CD4-positive, alpha-beta memory T cell (primary cell): ENCODE measurements around the gene POFUT1. TPM values are rescaled to one million over a fixed set of nuclear protein-coding genes. Genes with fewer than 3 reads are reported as not detected.
"Not testable (repeated sequence)": the region's sequence is repeated elsewhere in the genome, so short reads cannot be mapped to it uniquely, and the experiment has no call there.

Experiments used
- CTCF ChIA-PET: fragments of 350-600 bp; sonication (Branson Sonifier 250); formaldehyde crosslinking; loops from one replicate; lab custom pipeline; 2021; ENCODE audit warnings: inconsistent platforms; ENCODE audit not compliant: partially characterized antibody; lab: Charles Lee
- POLR2A ChIA-PET: fragments of 350-600 bp; sonication (Branson Sonifier 250); formaldehyde crosslinking; loops from one replicate; lab custom pipeline; 2021; ENCODE audit not compliant: partially characterized antibody; lab: Charles Lee
- DNase-seq, 5 donors: peaks; one replicate each; pipeline versions ENCODE4 v3.0.0 to v3.0.0-alpha.2; 2020 to 2022; ENCODE audit warnings: mixed read lengths in 1 of 5
- H3K27ac ChIP-seq: one replicate; pipeline ENCODE4 v1.7.0; 2013; ENCODE audit warnings: low read depth, low read length
- H3K27me3 ChIP-seq: 2 replicates; pipeline ENCODE4 v1.7.0; 2013; ENCODE audit warnings: mild to moderate bottlenecking, low read length, moderate library complexity; ENCODE audit not compliant: insufficient read depth
- H3K36me3 ChIP-seq: 2 replicates; pipeline ENCODE4 v1.7.0; 2013; ENCODE audit warnings: mild to moderate bottlenecking, low read length, moderate library complexity; ENCODE audit not compliant: insufficient read depth
- H3K4me1 ChIP-seq: 2 replicates; pipeline ENCODE4 v1.7.0; 2013; ENCODE audit warnings: mild to moderate bottlenecking, low read length, moderate library complexity; ENCODE audit not compliant: insufficient read depth
- H3K4me3 ChIP-seq, 2 donors: one replicate each; pipeline ENCODE4 v1.7.0; 2013; ENCODE audit warnings: low read length in 2 of 2, mild to moderate bottlenecking in 1 of 2
- H3K9me3 ChIP-seq, 2 donors: one replicate each; pipeline ENCODE4 v1.7.0; 2013; ENCODE audit warnings: low read length in 2 of 2, control low read depth in 1 of 2; ENCODE audit not compliant: control insufficient read depth in 1 of 2
- H3K27ac Mint-ChIP-seq, 7 donors: one replicate each; pipeline ENCODE4 v1.8.0; 2020 to 2021; ENCODE audit warnings: mixed read lengths in 7 of 7, mild to moderate bottlenecking in 6 of 7, inconsistent platforms in 3 of 7, moderate library complexity in 3 of 7
- H3K27me3 Mint-ChIP-seq, 2 donors: one replicate each; pipeline ENCODE4 v1.8.0; 2020 to 2021; ENCODE audit warnings: mixed read lengths in 2 of 2
- H3K36me3 Mint-ChIP-seq, 2 donors: one replicate each; pipeline ENCODE4 v1.8.0; 2020 to 2021; ENCODE audit warnings: mixed read lengths in 2 of 2, inconsistent platforms in 1 of 2, mild to moderate bottlenecking in 1 of 2
- H3K4me1 Mint-ChIP-seq, 4 donors: one replicate each; pipeline ENCODE4 v1.8.0; 2020 to 2021; ENCODE audit warnings: mixed read lengths in 4 of 4, mild to moderate bottlenecking in 1 of 4
- H3K4me3 Mint-ChIP-seq, 8 donors: one replicate each; pipeline ENCODE4 v1.8.0; 2020 to 2021; ENCODE audit warnings: mixed read lengths in 8 of 8, mild to moderate bottlenecking in 7 of 8, moderate library complexity in 6 of 8, inconsistent platforms in 3 of 8
- H3K9me3 Mint-ChIP-seq, 8 donors: one replicate each; pipeline ENCODE4 v1.8.0; 2020 to 2021; ENCODE audit warnings: mixed read lengths in 8 of 8, mild to moderate bottlenecking in 5 of 8, inconsistent platforms in 3 of 8, moderate library complexity in 1 of 8
- intact Hi-C: fragments of 100-400 bp; cut with micrococcal nuclease; formaldehyde crosslinking; loops from one replicate; pipeline ENCODE4 v1.15.1; 2023
- polyA plus RNA-seq, 2 donors: library from polyadenylated mRNA; unstranded; fragments of 300-500 nt; fragmentation: Illumina TruSeq; gene quantifications; one replicate each; pipeline ENCODE4 v1.2.3, GENCODE V29; 2021
- total RNA-seq, 2 experiments: library from RNA; stranded (reverse); gene quantifications; one replicate each; pipeline ENCODE4 v1.2.3, GENCODE V29; 2021

POFUT1 gene
- total and polyA plus RNA-seq, 4 experiments from 2014 or later, result 13.0 to 20.8 (median 18.7) TPM

GRCh38 chr20:32189691-32190615, 17.7 kb upstream of the POFUT1 start:
- Histone ChIP-seq H3K4me3 (peak overlapping the region; percentile 57 to 60), H3K27me3 (no peaks in the 10 kb centered on the region), H3K36me3 (peaks cover 1% of the 10 kb centered on the region), H3K9me3 (no peaks in the 10 kb centered on the region), H3K4me1 (peaks cover 16% of the 10 kb centered on the region), H3K27ac (peak overlapping the region; percentile 59)
- Mint-ChIP-seq H3K27me3 (no peaks in the 10 kb centered on the region), H3K4me1 (peaks cover 6 to 34% (median 22%) of the 10 kb centered on the region in 4 donors), H3K27ac (peak overlapping the region; percentile 85 to 96 (median 93)), H3K4me3 (peak overlapping the region; percentile 83 to 92 (median 86)), H3K36me3 (peaks cover 3 to 11% of the 10 kb centered on the region in 2 donors), H3K9me3 (no peaks in the 10 kb centered on the region)
- CTCF ChIA-PET, result no interaction called here
- peak; percentile 42 to 52 (median 47) for DNase-seq
- intact Hi-C loops, result loop anchor here (2.0 kb wide), 1 partner anchor 17 kb away; the partner anchor contains the start of genes PLAGL2 and POFUT1
- POLR2A ChIA-PET, result interaction anchor here (0.9 to 2.1 kb wide), 9 partner anchors 8 to 345 kb away, joined by 3 to 8 read pairs (median 5); partner anchors contain the start of genes ASXL1, PLAGL2 and TM9SF4

GRCh38 chr20:32190616-32191415, 16.9 kb upstream of the POFUT1 start:
- Mint-ChIP-seq H3K36me3 (peaks cover 11 to 20% of the 10 kb centered on the region in 2 donors), H3K27me3 (no peaks in the 10 kb centered on the region), H3K4me3 (peak overlapping the region; percentile 80 to 87 (median 83)), H3K27ac (peak overlapping the region; percentile 81 to 93 (median 85)), H3K9me3 (no peaks in the 10 kb centered on the region), H3K4me1 (peaks cover 5 to 34% (median 20%) of the 10 kb centered on the region in 4 donors)
- intact Hi-C loops, result loop anchor here (2.0 kb wide), 1 partner anchor 16 kb away; the partner anchor contains the start of genes PLAGL2 and POFUT1
- Histone ChIP-seq H3K4me3 (peak overlapping the region; percentile 5 to 60), H3K36me3 (peaks cover 10% of the 10 kb centered on the region), H3K9me3 (no peaks in the 10 kb centered on the region), H3K4me1 (peaks cover 16% of the 10 kb centered on the region), H3K27me3 (no peaks in the 10 kb centered on the region), H3K27ac (peak overlapping the region; percentile 59)
- no peak for DNase-seq
- ChIA-PET POLR2A (interaction anchor here (1.0 to 2.1 kb wide), 5 partner anchors 14 to 234 kb away, joined by 3 to 8 read pairs (median 5); partner anchors contain the start of genes ASXL1 and PLAGL2), CTCF (no interaction called here)

- Histone ChIP-seq H3K4me3 (no peak overlapping the region), H3K9me3 (no peaks in the 10 kb centered on the region), H3K27me3 (no peaks in the 10 kb centered on the region), H3K36me3 (peaks cover 16% of the 10 kb centered on the region), H3K27ac (no peak overlapping the region), H3K4me1 (peaks cover 16% of the 10 kb centered on the region)
- Mint-ChIP-seq H3K36me3 (peaks cover 17 to 26% of the 10 kb centered on the region in 2 donors), H3K27me3 (no peaks in the 10 kb centered on the region), H3K4me1 (peaks cover 5 to 34% (median 20%) of the 10 kb centered on the region in 4 donors), H3K9me3 (no peaks in the 10 kb centered on the region), H3K4me3 (peak overlapping the region in 5 of 8 donors; percentile 36 to 87 (median 80)), H3K27ac (peak overlapping the region in 6 of 7 donors; percentile 18 to 93 (median 86))
- ChIA-PET CTCF (no interaction called here), POLR2A (interaction anchor here (1.0 to 1.5 kb wide), 3 partner anchors 14 to 233 kb away, joined by 3 to 5 read pairs (median 4); partner anchors contain the start of gene PLAGL2)
- DNase-seq, result no peak
- intact Hi-C loops, result loop anchor here (2.0 kb wide), 1 partner anchor 15 kb away; the partner anchor contains the start of genes PLAGL2 and POFUT1
These were observed 16.3 kb upstream of the POFUT1 start for GRCh38 chr20:32191422-32191821.

- H3K4me1 ChIP-seq, result peaks cover 16% of the 10 kb centered on the region
- intact Hi-C loops, result loop anchor here (2.0 kb wide), 1 partner anchor 15 kb away; the partner anchor contains the start of genes PLAGL2 and POFUT1
- peaks cover 17 to 30% of the 10 kb centered on the region in 2 donors for H3K36me3 Mint-ChIP-seq
- H3K27me3 ChIP-seq, result no peaks in the 10 kb centered on the region
- peak overlapping the region in 4 of 8 donors; percentile 8 to 87 (median 46) for H3K4me3 Mint-ChIP-seq
- H3K4me1 Mint-ChIP-seq, result peaks cover 5 to 34% (median 20%) of the 10 kb centered on the region in 4 donors
- no peaks in the 10 kb centered on the region for H3K27me3 Mint-ChIP-seq
- no peak for DNase-seq
- H3K36me3 ChIP-seq, result peaks cover 17% of the 10 kb centered on the region
- no peak overlapping the region for H3K27ac ChIP-seq
- H3K9me3 Mint-ChIP-seq, result no peaks in the 10 kb centered on the region
- H3K4me3 ChIP-seq, result no peak overlapping the region
- POLR2A ChIA-PET, result interaction anchor here (1.0 to 1.5 kb wide), 2 partner anchors 13 to 15 kb away, joined by 4 to 5 read pairs; partner anchors contain the start of gene PLAGL2
- H3K27ac Mint-ChIP-seq, result peak overlapping the region in 6 of 7 donors; percentile 39 to 93 (median 62)
- H3K9me3 ChIP-seq, result no peaks in the 10 kb centered on the region
- CTCF ChIA-PET, result no interaction called here
These were observed 15.8 kb upstream of the POFUT1 start for GRCh38 chr20:32191873-32192272.

- no peak overlapping the region for H3K27ac ChIP-seq
- H3K9me3 ChIP-seq, result no peaks in the 10 kb centered on the region
- H3K36me3 Mint-ChIP-seq, result peaks cover 23 to 38% of the 10 kb centered on the region in 2 donors
- H3K9me3 Mint-ChIP-seq, result no peaks in the 10 kb centered on the region
- DNase-seq, result no peak
- ChIA-PET CTCF (no interaction called here), POLR2A (no interaction called here)
- no peaks in the 10 kb centered on the region for H3K27me3 Mint-ChIP-seq
- no peaks in the 10 kb centered on the region for H3K27me3 ChIP-seq
- peaks cover 16% of the 10 kb centered on the region for H3K4me1 ChIP-seq
- intact Hi-C loops, result no loop called here
- peaks cover 24% of the 10 kb centered on the region for H3K36me3 ChIP-seq
- no peak overlapping the region for H3K4me3 Mint-ChIP-seq
- H3K27ac Mint-ChIP-seq, result peak overlapping the region in 6 of 7 donors; percentile 2 to 76 (median 62)
- H3K4me3 ChIP-seq, result no peak overlapping the region
- H3K4me1 Mint-ChIP-seq, result peaks cover 5 to 35% (median 19%) of the 10 kb centered on the region in 4 donors
These were observed 15.0 kb upstream of the POFUT1 start for GRCh38 chr20:32192698-32193097.

- H3K27me3 ChIP-seq, H3K4me3 Mint-ChIP-seq, POLR2A ChIA-PET, H3K9me3 ChIP-seq, DNase-seq, CTCF ChIA-PET, H3K27ac ChIP-seq, H3K9me3 Mint-ChIP-seq, H3K4me3 ChIP-seq, H3K27me3 Mint-ChIP-seq, intact Hi-C loops: not testable (repeated sequence)
- peaks cover 14% of the 10 kb centered on the region for H3K4me1 ChIP-seq
- peaks cover 24% of the 10 kb centered on the region for H3K36me3 ChIP-seq
- H3K27ac Mint-ChIP-seq, result peak overlapping the region in 2 of 7 donors; percentile 29 to 47
- peaks cover 26 to 43% of the 10 kb centered on the region in 2 donors for H3K36me3 Mint-ChIP-seq
- peaks cover 5 to 36% (median 20%) of the 10 kb centered on the region in 4 donors for H3K4me1 Mint-ChIP-seq
These were observed 14.3 kb upstream of the POFUT1 start for GRCh38 chr20:32193336-32193735.
